Raji (cell line): ENCODE results near the gene USP2.

Experiments
- POLR2A ChIP-seq: IDR thresholded peaks from 2 replicates; pipeline ENCODE4 v1.6.1; 2011; ENCODE audit warnings: low read depth, low read length, control low read depth; ENCODE audit not compliant: insufficient read depth

The USP2 gene

DNA sequence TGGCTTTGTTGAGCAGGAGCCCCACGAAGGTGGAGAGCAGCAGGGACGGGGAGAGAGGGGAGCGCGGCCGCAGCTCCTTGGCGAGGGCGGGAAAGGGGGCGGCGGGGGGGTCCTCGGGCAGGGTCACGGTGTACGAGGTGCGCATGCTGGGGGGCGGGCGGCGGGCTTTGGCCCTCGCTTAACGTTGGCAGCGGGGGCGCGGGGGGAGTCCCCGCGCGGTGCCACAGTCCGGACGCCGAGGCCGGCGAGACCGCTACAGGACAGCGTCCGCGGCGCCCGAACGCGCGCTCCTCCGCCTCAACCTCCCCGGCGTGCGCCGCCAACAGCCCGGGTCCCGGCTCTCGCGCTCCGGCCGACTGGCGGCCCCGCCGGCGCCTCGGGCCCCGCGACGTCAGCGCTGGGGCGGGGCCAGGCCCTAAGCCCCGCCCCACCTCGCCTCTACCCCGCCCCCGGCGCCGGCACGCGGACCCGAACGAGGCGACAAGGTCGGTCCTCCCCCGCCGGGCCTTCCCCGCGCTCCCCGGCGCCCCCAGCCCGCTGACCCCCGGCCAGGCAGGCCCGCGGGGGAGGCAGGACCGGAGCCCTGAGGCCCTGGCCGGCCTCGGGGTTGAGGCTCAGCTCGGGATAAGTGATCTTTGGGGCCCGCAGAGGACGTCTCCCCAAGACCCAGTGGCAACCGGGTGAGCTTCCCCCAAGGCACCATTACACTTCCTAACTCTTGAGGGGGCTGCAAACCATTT, 17.5 kb downstream of the USP2 start:
- no peak for TF ChIP-seq POLR2A

DNA sequence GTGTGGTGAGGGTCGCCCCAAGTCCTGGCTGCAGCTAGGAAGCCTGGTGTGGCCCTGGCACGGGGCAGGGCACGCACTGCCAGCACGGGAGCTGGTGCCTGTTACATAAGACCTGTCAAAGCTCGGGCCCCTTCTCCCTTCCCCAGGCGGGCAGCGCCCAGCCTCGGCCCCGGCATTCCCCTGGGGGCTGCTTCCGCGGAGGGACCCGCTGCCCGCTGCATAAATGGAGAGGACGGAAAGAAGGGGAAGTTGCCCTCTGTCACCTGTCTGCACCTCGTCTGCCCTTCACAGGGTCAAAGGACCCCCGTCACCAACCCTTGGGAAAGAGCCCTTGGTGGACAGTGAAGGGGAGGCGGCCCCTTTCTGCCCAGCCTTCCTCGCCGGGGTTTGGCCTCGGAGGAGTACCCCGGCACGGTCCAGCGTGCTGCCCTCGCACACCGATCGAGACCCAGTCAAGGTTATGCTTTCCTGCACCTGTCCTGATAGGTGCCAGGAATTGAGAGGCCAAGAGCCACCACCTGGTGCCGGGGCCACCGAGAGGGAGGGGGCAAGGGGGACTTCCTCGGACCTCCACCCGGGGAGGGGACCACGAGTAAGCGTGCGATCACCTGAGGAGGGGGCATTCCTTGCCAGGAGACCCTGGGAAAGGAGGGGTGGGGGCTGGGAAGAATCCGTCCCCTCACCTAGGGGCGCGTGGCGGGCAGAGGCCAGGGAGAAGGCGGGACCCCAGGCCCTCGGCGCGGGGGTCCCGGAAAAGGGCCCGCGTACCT, 18.2 kb downstream of the USP2 start:
- TF ChIP-seq POLR2A, result no peak

DNA sequence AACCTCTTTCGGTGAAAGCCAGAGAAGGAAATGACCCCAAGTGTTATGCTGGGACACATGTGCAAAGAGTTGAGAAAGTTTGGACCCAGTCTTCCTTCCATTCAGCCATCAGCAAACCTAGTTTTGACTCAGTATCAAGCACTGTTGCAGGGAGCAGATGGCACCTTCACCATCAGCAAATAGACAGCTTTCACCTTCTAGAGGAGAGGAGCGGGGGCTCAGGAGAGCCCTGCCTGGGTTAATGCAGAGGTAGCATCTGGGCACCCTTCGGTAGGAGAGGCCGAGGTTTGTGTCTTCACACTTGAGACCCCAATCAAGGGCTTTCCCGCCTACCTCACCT, 18.8 kb downstream of the USP2 start:
- TF ChIP-seq POLR2A, result no peak

DNA sequence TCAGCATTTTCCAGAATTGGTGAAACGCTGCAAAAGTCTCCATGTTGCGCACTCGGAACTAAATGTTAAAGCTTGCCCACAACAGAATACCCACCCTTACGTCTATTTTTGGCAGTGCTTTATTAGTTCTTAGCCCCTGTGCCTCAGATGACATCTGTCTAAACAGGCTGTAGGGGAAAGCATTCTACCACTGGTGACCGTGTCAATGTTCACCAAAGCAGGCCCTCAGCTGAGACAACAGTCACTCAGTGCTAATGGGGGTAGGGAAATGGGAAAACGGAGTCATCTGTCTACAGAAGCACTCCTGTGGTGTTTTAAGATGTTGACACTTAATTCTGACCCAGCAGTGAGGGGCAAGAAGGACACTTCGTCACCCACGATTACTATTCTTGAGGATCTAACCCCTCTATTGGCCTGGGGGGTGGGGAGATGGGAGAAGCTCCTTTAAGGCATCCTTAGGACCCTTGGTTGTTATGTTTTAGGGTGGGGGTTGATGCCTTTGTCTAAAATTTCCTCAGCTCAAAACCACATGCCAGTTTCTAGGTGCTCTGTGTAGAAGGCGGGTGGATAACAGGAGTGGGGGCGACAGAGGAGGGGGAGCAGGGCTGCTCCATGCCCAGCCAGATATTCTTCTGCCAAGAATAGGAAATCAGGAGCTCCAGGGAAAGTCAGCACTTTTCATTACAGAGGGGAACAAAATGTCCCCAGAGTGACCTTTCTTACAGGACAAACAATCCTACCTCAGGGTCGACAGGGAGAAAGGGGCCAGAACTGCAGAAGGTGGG, 19.4 kb downstream of the USP2 start:
- TF ChIP-seq POLR2A, result no peak

DNA sequence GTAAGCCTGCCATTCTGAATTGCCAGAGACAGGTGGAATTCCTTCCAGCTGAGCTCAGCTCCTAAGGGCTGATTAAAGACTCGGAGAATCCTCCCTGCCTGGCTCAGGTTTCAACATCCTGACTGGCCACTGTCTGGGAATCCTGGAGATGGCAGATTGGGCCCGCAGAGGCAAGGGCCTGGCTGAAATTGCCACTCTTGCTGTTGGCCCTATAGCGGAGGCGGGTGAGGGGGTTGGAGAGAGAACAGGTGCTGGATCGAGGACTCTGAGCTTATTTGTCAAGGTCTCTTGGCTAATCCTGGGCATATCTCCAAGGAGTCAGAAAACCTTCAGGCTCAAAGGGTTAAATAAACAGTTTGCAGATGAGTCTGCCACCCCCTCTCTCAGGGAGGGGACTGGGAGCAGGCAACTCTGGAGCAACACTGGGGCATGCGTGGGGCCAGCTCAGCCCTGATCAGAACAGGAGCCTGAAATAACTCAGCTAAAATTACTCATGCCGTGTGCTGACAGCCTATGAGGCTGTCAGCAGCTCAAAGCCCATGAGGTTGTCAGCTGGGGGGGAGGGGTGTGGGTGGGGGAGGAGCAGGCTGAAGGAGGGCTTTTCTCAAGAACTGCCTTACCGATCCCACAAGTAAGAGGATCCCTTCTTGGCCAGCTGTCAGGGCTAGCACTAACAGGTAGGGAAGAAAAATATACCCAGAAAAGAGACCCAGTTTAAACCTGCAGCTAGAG, 20.3 kb downstream of the USP2 start:
- TF ChIP-seq POLR2A, result no peak

DNA sequence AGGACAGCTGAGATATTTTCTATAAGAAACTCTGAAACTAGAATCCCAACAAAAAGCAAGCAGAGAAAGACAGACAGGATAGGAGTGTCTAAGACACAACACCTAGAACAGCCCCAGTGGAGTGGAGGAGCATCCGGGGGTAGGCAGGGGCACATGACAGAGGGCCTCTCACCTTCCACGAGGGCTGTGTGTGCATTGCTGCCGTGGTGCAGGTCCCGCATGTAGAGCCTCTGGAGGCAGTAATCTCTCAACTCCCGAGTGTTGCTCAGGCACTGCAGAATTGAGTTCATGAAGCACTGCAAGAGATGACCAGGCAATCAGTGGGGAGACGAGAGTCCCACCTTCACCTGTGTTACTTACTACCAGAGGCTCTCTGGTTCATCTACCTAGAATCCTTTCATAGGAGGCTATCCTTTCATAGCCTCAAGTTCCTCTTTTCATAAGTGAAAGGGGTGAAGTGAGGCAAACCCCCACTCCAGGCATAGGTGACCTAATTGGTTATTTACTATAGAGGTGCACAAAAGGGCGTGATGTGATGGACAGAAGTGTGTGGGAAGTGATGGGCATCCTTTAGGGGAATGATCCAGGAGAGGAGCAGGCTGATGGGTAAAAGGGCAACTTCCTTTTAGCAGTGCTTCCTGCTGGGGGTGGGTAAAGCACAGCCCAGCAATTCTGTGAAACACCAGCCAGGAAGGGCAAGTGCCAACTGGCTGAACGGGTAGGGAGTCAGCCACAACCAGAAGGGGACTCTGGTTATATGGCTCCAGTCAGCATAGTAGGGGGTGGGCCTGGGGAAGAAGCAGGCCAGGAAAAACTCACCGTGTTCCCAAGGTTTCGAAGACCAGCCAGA, 21.9 kb downstream of the USP2 start:
- no peak for TF ChIP-seq POLR2A

DNA sequence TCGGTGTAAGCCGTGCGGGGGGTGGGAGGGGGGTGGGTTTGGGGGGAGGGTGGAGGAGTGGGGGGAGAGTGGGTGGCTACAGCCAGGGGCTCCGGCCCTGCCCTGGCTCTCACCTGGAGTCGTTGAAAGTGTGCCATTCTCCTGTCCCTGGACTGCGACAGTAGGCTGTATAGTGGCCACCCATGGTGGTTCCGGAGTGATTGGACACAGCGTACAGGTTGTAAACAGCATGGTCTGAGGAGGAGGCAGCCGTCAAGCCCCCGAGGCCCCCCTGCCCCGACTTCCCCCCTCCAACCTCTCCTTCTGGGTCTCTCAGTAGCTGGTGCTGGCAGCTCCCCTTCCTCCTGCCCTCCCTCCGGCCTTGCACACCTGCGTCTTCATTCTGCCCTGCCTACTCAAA, 24.4 kb downstream of the USP2 start:
- TF ChIP-seq POLR2A, result no peak

DNA sequence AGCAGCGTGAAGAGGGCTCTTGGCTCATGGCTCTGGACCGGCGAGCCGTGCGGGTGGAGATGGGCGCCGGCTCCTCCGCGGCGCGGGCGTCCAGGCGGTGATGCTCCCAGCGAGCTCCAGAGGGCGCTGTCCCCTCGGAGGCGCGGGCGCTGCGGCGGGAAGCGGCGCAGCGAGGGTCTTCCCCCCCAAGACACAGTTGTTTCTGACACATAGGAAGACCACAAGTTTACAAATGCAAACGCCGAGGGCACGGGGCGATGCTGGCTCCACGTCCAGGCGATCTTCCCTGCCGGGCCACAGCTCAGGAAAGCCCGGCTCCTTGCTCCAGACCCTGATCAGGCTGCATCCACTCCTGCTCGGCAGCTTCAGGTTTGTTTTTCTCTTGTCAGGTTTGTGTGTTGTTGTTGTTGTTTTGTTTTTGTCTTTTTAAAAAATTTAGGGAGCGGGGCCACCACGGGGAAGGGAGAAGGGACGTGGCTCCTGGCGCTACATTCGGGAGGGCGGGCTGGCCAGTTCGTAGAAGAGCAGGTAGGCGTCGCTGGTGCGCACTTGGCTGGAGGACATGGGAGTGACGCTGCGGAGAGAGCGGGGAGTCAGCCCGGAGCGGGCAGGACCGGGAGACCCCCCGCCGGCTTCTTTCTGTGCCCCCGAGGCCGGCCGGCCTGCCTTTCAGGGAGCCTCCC, 25.0 kb downstream of the USP2 start:
- TF ChIP-seq POLR2A, result no peak

DNA sequence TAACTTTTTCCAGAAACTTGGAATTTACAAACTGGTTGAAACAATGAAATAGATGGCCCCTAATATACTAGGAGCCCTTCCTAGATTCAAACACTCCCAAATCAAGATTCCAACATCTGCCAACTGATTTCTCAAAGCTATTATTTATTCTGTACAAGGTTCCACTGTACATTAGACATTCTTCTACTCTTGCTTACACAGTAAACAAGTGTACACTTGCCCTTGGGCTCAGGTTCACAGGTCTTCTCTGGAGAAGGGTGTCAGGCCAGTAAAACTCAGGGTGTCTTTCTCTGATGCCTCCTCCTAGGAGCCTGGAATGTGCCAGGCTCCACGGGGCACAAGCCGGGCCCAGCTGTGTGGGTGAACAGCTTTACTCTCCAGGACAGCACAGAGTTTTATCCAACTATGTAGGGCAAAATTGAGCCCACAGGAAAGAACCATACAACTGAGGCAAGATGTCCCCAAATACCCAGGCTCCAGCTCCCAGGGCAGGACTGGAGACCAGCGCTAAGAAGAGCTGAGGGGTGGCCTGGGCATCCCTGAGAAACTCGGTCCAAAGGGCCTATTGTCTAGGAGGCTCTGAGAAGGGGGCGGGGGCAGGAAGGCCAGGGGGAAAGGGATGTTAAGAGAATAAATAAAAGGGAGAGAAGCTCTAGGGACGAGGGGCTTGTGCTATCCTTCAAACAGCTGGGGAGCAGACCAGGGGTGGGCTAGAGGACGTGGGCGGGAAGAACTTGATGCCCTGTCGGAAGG, 26.2 kb downstream of the USP2 start:
- no peak for TF ChIP-seq POLR2A

DNA sequence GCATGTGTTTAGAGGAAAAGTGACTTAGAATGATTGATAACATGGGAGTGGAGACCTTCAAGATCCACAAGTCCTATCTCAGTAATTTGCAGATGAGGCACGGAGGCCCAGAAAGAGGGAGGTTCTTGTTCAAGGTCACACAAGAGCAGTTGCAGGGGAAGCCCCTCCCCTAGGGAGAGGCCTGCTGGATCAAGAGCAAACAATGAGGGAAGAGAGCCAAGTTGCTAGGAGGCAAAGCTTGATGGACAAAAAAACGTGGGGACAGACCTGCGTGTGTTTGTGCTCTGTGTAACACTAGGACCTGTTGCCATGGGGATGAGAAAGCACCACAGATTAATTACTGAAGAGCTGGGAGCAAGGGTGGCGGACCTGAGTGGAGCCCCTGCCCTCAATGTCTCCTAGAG, 28.6 kb downstream of the USP2 start:
- TF ChIP-seq POLR2A, result no peak

DNA sequence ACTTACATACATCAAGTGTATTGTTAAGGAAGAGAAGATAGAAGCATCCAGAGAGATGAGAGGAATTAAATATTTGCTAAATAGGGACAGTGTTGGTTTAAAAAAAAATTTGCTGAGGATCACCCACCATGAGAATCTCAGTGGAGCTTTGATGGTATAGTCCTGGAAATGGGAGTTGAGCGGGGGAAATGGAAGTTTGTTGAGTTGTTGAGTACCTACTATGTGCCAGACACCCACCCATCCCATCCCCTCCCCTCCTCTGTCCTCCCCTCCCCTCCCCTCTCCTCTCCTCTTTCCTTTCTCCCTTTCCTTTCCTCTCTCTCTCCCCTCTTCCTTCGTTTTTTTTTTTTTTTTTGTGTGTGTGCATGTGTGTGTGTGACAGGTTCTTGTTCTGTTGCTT, 30.3 kb downstream of the USP2 start:
- no peak for TF ChIP-seq POLR2A

DNA sequence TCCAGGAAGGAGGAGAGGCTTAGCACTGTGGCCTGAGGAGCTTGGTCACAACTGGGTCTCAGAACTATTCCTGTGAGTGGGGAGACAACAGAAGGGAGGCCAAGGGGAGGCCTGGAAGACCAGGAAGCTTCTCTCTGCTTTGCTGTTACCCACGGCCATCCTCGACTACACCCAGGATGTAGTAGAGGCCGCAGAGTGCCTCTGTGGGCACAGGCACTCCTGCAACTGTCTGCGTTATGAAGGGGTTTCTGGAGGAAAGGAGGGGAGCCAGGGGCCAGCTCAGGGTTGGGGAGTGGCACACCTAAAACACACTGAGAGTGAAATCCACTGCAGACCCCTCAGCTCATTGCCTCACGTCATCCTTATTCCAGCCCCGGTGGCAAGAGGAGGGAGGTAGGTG, 31.2 kb downstream of the USP2 start:
- TF ChIP-seq POLR2A, result no peak

DNA sequence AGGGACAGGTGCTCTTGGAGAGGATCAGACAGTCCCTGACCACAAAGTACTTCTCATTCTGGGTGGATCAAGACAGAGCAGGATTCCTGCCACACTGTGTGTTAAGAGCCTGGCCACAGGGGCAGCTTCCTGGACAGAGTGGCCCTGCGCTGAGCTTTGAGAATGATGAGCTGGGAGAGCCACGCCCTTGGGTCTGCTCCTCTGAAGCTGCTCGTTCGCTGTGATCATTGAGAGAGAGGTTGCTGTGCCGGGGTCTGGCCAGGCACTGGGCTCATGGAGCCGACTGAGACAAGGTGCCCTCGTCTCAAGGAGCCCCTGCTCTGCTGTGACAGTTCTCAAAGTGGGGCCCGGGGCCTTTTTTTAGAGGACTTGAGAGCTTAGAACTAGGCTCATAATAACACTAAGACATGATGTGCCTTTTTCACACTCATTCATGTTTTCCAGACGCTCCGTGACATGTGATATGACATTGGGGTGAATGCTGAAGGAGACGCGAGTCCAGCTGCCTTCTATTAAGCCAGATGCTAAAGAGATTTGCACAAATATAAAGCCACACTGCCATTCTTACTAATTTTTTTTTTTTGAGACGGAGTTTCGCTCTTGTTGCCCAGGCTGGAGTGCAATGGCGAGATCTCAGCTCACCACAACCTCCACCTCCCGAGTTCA, 33.4 kb downstream of the USP2 start:
- TF ChIP-seq POLR2A, result no peak
